ENCODE data around the gene STX10. TPM values are rescaled to one million over a fixed set of nuclear protein-coding genes. Genes with fewer than 3 reads are reported as not detected.

STX10 gene
- total and polyA plus RNA-seq, 2 of the 4 experiments (the other 2 are of a cell fraction), result 64.9 to 82.0 TPM

DNA sequence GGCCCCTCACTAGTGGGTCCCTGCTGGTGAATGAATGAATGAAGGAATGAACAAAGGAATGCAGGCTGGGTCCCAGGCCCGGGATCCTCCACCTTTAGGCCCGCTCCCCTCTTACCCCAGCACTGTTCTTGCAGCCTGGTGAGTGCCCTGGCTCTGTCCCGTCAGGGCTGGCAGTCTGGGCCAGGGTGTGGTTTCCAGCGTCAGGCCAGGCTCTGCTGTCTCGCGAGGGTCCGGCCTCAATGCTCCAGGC lies 47.8 kb downstream of the STX10 start:
- 5% methylated on average over 4 of the region's 7 CpGs; no CpG with 5 or more reads in 1 of the 2 experiments for WGBS, 2 experiments (ENCODE audit: extremely low coverage in 2 of 2, insufficient read length in 1 of 2)
- ATAC-seq (ENCODE audit: low read depth) (no peak; the same call in 1 of the 2 replicates), DNase-seq (no peak)
- no peak overlapping the region for H2AK9ac ChIP-seq (replicated peaks; ENCODE audit: low read depth, low read length, poor library complexity)
- peaks cover 0 to 17% of the 10 kb centered on the region in 2 experiments; a peak in 1 of 4 replicates for H3K79me1 ChIP-seq (ENCODE audit: low read depth in 1 of 2, low read length in 2 of 2)
- intact Hi-C loops (cut with micrococcal nuclease) (no loop called here), in situ Hi-C loops (cut with MboI; ENCODE audit: low sequenced_read_pairs) (no loop called here), dilution Hi-C loops (cut with HindIII; ENCODE audit: low sequenced_read_pairs, unreplicated experiment) (no loop called here)
- 0 out of 2 replicates have a peak overlapping the region, but pooled peaks have one; percentile 37 for H2BK120ac ChIP-seq (ENCODE audit: low read depth, low read length)
- no peaks in the 10 kb centered on the region for H3K27me3 ChIP-seq (ENCODE audit: control insufficient read depth, insufficient read depth, low read length)
- peak overlapping the region; percentile 45; the same call in 1 of the 2 replicates for H3K27ac ChIP-seq (ENCODE audit: insufficient read depth, low read length)
- peaks cover 11% of the 10 kb centered on the region for H3K36me3 ChIP-seq (ENCODE audit: control insufficient read depth, insufficient read depth, low read length)
- H3K9me1 ChIP-seq (ENCODE audit: insufficient read depth, low read length), result 0 out of 2 replicates have a peak, but pooled peaks cover 4% of the 10 kb centered on the region
- no peak overlapping the region for H2BK20ac ChIP-seq (ENCODE audit: low read depth, low read length)
- H3K4ac ChIP-seq (ENCODE audit: low read depth, low read length), result peak overlapping the region; percentile 66
- ChIA-PET POLR2A (ENCODE audit: unreplicated experiment) (no interaction called here), CTCF (no interaction called here)
- H3K9me3 ChIP-seq (ENCODE audit: control insufficient read depth, insufficient read depth, low read length), result no peaks in the 10 kb centered on the region
- H4K20me1 ChIP-seq (ENCODE audit: insufficient read depth, low read length), result no peaks in the 10 kb centered on the region; the same call in 1 of the 2 replicates
- peak overlapping the region; percentile 81 for H2AFZ ChIP-seq (replicated peaks; ENCODE audit: low read length, poor library complexity)
- no peak overlapping the region; the same call in 1 of the 2 replicates for H4K91ac ChIP-seq (ENCODE audit: insufficient read depth, low read depth, low read length)
- BruUV-seq (replicated peaks), result no TSS peak
- peak overlapping the region; percentile 20 for H3K4me2 ChIP-seq (ENCODE audit: low read depth, low read length)
- TF ChIP-seq, protein P1, sequence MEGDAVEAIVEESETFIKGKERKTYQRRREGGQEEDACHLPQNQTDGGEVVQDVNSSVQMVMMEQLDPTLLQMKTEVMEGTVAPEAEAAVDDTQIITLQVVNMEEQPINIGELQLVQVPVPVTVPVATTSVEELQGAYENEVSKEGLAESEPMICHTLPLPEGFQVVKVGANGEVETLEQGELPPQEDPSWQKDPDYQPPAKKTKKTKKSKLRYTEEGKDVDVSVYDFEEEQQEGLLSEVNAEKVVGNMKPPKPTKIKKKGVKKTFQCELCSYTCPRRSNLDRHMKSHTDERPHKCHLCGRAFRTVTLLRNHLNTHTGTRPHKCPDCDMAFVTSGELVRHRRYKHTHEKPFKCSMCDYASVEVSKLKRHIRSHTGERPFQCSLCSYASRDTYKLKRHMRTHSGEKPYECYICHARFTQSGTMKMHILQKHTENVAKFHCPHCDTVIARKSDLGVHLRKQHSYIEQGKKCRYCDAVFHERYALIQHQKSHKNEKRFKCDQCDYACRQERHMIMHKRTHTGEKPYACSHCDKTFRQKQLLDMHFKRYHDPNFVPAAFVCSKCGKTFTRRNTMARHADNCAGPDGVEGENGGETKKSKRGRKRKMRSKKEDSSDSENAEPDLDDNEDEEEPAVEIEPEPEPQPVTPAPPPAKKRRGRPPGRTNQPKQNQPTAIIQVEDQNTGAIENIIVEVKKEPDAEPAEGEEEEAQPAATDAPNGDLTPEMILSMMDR (conservative IDR thresholded peaks at IDR 0.05; ENCODE audit: low read depth, low read length), result no peak
- TF ChIP-seq CHD1 (IDR thresholded peaks at IDR 0.05; ENCODE audit: low read depth, low read length) (no peak), NFE2L2 (IDR thresholded peaks at IDR 0.05; ENCODE audit: low read depth, low read length) (no peak), RCOR1 (IDR thresholded peaks at IDR 0.05; ENCODE audit: insufficient replicate concordance, low read length) (no peak), MXI1 (IDR thresholded peaks at IDR 0.05; ENCODE audit: borderline replicate concordance, low read depth, low read length) (no peak), CEBPB (IDR thresholded peaks at IDR 0.05; ENCODE audit: low read depth, low read length) (no peak), MAFK (IDR thresholded peaks at IDR 0.05; ENCODE audit: low read depth, low read length) (no peak), MAZ (IDR thresholded peaks at IDR 0.05; ENCODE audit: borderline replicate concordance, low read depth, low read length) (no peak), RFX5 (IDR thresholded peaks at IDR 0.05; ENCODE audit: low read depth, low read length) (no peak), FOS (IDR thresholded peaks at IDR 0.05; ENCODE audit: low read depth, low read length) (no peak), POLR2A (IDR thresholded peaks at IDR 0.05; ENCODE audit: low read depth, low read length) (no peak), BHLHE40 (IDR thresholded peaks at IDR 0.05; ENCODE audit: low read depth, low read length) (no peak), RAD21 (IDR thresholded peaks at IDR 0.05; ENCODE audit: low read length) (no peak), SMC3 (IDR thresholded peaks at IDR 0.05; ENCODE audit: low read depth, low read length) (no peak)
- TF ChIP-seq, protein P2, sequence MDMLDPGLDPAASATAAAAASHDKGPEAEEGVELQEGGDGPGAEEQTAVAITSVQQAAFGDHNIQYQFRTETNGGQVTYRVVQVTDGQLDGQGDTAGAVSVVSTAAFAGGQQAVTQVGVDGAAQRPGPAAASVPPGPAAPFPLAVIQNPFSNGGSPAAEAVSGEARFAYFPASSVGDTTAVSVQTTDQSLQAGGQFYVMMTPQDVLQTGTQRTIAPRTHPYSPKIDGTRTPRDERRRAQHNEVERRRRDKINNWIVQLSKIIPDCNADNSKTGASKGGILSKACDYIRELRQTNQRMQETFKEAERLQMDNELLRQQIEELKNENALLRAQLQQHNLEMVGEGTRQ (IDR thresholded peaks at IDR 0.05; ENCODE audit: low read depth, low read length), result no peak
- TF ChIP-seq, protein P3, sequence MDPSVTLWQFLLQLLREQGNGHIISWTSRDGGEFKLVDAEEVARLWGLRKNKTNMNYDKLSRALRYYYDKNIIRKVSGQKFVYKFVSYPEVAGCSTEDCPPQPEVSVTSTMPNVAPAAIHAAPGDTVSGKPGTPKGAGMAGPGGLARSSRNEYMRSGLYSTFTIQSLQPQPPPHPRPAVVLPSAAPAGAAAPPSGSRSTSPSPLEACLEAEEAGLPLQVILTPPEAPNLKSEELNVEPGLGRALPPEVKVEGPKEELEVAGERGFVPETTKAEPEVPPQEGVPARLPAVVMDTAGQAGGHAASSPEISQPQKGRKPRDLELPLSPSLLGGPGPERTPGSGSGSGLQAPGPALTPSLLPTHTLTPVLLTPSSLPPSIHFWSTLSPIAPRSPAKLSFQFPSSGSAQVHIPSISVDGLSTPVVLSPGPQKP (IDR thresholded peaks at IDR 0.05; ENCODE audit: borderline replicate concordance, low read depth, low read length), result no peak
- no peak overlapping the region for H3K18ac ChIP-seq (ENCODE audit: low read depth, low read length)
- no peak overlapping the region for H3K14ac ChIP-seq (replicated peaks; ENCODE audit: low read depth, low read length)
- H2BK15ac ChIP-seq (ENCODE audit: low read depth, low read length), result no peak overlapping the region
- peak overlapping the region; percentile 6 to 31; a peak in 2 of 4 replicates for H4K8ac ChIP-seq (ENCODE audit: low read depth in 2 of 2, low read length in 2 of 2)
- H3K9ac ChIP-seq (ENCODE audit: low read depth, low read length), result peak overlapping the region; percentile 39
- H4K5ac ChIP-seq (ENCODE audit: low read depth, low read length), result peak overlapping the region; percentile 18; the same call in 1 of the 2 replicates
- no peak overlapping the region for H3K4me3 ChIP-seq (ENCODE audit: insufficient read depth, low read depth, low read length)
- H2BK5ac ChIP-seq (ENCODE audit: low read depth, low read length, poor library complexity, severe bottlenecking), result no peak overlapping the region
- H3K56ac ChIP-seq (ENCODE audit: extremely low read depth, insufficient read depth, low read length), result no peak overlapping the region
- H3K4me1 ChIP-seq (ENCODE audit: control insufficient read depth, insufficient read depth, low read length), result peaks cover 12% of the 10 kb centered on the region
- H3K23ac ChIP-seq (ENCODE audit: low read depth, low read length), result no peak overlapping the region; the same call in 1 of the 2 replicates
- no peak overlapping the region; the same call in 1 of the 2 replicates for H2AK5ac ChIP-seq (ENCODE audit: low read depth, low read length)

Measured in IMR-90 (cell line).